HG03354 (cell line): ENCODE results near the gene TMEM270.

Experiments
- ATAC-seq: cut with Tn5 transposase; IDR thresholded peaks from one replicate; pipeline ENCODE4 v1.9.1; 2021; ENCODE audit warnings: mild to moderate bottlenecking; ENCODE audit not compliant: unreplicated experiment, poor library complexity, severe bottlenecking

The TMEM270 gene

GRCh38 chr7:73901823-73902597 is 41.1 kb downstream of the TMEM270 start:
- ATAC-seq: no peak

DNA sequence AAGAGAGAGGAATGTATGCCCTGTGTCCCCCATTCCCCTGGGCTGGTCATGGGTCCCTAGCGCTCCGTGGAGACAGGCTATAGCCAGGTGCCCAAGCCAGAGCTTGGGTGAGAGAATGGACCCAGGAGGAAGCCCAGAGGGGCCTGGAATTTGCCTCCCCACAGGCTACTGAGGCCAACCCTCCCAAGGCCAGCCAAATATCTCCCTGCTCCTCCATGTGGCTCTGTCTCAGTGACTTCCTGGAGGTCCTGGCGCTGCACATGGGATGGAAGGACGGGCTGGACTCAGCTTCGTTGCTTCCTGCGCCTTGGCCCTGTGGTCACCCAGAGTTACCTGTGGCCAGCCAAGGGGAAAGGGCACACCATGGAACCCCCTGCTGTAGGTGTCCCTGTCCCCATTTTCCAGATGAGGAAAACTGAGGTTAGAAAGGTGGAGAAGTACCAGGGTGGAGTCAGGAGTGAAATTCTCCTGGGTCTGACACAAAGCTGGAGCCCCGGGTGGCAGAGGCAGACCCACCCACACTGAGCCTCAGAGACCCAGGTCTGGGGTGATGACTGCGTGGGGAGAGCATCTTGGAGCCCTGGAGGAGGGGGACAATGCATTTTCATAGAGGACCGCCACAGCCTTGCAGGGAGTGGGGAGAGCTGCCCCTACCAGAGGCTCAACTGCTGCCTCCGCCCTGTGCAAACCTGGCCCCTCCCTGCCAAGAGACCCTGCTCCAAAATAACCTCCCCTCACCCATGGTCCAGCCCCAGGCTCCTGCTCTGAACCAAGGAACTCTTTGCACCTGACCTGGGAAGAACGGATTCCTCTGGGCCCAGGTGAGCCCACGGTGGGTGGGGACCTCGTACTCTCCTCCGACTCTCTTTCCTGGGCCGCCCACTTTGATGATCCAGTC is 42.6 kb downstream of the TMEM270 start:
- ATAC-seq: no peak

GRCh38 chr7:73904219-73905137 is 43.5 kb downstream of the TMEM270 start:
- ATAC-seq: no peak

DNA sequence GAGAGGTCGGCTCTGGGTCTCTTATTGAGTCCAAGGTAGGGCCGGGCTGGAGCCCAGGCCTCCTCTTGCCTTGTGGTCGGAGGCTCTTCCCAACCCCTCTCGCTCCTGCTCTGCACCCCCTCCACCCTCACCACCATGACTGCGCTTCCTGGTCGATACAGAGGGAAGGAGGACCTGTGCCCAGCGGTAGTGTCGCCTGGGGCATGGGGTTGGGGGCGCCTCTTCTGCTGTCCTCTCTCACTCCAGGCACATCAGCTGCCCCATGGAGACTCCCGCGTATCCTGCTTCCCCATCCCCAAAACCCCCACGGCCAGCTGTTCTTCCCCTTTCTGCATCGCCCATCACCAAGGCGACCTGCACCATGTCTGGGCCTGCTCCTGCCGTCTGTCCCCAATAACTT is 44.4 kb downstream of the TMEM270 start:
- ATAC-seq: no peak

- ATAC-seq: no peak
These were observed 45.9 kb downstream of the TMEM270 start for GRCh38 chr7:73906874-73907273.

DNA sequence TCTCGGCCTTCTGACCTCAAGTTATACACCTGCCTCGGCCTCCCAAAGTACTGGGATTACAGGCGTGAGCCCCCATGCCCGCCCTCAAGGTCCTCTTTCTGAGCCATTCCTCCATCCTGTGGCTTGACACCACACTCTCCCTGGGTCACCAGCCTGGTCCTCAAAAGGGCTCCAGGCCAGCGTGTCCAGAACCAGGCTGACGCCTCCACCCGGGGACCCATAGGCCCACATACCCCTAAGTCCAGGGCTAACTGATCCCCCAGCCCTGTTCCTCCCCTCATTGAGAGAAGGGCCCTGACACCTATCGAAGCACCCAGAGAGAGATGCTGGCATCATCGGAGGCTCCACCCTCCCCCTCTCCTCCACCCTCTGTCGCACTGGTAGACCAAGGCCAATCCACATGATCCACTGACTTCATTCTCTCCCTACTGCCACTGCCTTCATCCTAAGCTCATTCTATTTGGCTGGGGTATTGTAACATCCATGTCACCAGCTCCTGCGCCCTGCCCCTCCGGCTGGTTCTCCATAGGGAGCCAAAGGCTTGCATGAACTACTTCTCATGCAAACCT is 46.7 kb downstream of the TMEM270 start:
- no peak for ATAC-seq

GRCh38 chr7:73908123-73908611 is 47.2 kb downstream of the TMEM270 start:
- no peak for ATAC-seq

- no peak for ATAC-seq
These were observed 48.3 kb downstream of the TMEM270 start for GRCh38 chr7:73909051-73909941.

- no peak for ATAC-seq
These were observed 49.0 kb downstream of the TMEM270 start for GRCh38 chr7:73909996-73910395.

- ATAC-seq: no peak
These were observed 51.3 kb downstream of the TMEM270 start for GRCh38 chr7:73912223-73912622.
